Fibroblast of mammary gland (primary cell): ENCODE data around the gene MAP7D2.

Source experiments
- DNase-seq: peaks from one replicate; pipeline ENCODE4 v3.0.0-alpha.2; 2010; ENCODE audit warnings: low read depth
- H3K4me3 ChIP-seq: 2 replicates; pipeline ENCODE4 v1.5.1; 2011; ENCODE audit warnings: low read depth, mild to moderate bottlenecking, low read length, moderate library complexity; ENCODE audit not compliant: control insufficient read depth
- TF ChIP-seq, protein P1 (sequence below): conservative IDR thresholded peaks from 2 replicates; pipeline ENCODE4 v1.5.1; 2011; ENCODE audit warnings: low read depth, low read length, inconsistent platforms; ENCODE audit not compliant: control insufficient read depth, insufficient read depth

The MAP7D2 gene

DNA sequence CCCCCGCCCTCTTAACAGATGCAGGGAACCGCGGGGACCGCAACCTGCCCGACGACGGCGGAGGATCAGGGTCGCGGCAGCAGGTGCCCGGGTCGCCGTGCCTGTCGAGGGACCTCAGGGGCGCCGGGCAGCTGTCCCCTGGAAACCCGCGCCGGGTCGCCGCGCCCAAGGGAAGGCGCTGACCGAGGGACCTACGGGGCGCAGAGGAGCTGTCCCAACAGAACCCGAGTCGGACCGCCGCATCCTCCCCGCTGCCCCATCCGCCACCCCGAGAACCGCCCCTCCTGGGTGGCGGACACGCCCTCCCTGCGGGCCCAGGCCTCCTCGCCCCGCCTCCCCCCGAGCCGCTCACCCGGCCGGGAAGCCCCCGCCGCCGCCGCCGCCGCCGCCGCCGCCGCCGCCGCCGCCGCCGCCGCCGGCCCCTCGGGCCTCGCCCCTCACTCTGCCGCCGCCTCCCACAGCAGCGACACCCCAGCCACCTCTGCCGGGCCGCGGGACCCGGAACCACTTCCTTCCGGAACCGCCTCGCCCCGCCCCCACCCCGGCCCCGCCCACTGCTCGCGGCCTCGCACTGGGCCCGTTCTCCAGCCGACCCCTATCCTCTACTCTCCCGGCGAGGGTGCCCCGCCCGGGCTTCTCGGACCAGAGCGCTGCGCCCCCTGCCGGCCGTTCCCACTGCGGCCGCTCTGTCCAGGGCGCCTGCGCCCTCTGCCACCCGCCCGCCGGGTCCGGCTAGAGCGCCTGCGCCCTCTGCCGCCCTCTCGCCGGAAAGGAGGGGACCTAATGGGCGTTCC, 126.0 kb downstream of the MAP7D2 start, which contains the start of gene BCLAF3:
TSS of gene BCLAF3 (minus strand) at position 506 of the 794 bp plus-strand sequence. CDS start 20,797 bp downstream, outside the sequence.
- H3K4me3 ChIP-seq = peak within 1 kb of the TSS; percentile 57
- peak; percentile 78 for DNase-seq
- TF ChIP-seq, protein P1, sequence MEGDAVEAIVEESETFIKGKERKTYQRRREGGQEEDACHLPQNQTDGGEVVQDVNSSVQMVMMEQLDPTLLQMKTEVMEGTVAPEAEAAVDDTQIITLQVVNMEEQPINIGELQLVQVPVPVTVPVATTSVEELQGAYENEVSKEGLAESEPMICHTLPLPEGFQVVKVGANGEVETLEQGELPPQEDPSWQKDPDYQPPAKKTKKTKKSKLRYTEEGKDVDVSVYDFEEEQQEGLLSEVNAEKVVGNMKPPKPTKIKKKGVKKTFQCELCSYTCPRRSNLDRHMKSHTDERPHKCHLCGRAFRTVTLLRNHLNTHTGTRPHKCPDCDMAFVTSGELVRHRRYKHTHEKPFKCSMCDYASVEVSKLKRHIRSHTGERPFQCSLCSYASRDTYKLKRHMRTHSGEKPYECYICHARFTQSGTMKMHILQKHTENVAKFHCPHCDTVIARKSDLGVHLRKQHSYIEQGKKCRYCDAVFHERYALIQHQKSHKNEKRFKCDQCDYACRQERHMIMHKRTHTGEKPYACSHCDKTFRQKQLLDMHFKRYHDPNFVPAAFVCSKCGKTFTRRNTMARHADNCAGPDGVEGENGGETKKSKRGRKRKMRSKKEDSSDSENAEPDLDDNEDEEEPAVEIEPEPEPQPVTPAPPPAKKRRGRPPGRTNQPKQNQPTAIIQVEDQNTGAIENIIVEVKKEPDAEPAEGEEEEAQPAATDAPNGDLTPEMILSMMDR = no peak

DNA sequence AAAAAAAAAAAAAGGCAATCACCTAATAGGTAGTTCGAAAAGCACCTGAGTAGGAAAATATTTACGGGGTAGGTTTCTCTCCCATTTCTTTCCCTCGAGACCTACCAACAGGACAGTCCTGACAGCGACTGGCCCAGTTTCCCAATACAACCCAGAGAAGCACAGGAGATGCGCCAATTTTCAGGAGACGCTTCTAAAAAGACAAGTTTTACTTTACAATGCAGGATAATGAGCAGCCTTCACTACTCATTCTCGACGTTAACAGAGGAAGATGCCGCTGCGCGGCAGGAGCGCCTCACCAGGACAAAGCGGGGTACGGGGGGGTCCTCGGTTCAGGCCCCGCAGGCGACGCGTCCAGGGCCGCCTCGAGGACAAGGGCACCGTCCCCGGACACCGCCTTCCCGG, 126.6 kb downstream of the MAP7D2 start:
- TF ChIP-seq, protein P1 = no peak
- no peak for DNase-seq
- peak overlapping the region; percentile 57 for H3K4me3 ChIP-seq

DNA sequence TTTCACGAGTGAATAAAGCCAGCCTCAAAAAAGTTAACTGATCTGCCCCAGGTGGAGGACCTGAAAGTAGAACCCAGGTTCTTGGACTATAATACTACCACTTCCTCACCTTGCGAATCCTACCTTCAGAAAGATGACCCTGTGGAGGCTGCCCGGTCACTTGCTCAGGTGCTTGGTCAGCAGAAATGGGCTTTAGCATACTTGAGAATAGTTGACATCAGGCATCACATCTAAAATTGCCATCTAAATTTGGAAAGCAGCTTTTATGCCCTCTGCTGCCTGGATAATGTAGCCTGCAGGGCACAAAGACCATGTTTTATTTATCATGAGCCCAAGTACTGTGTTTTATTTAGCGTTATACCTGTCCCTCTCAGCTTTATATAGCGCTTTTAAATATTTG, 128.9 kb downstream of the MAP7D2 start:
- TF ChIP-seq, protein P1 = no peak
- no peak for DNase-seq
- H3K4me3 ChIP-seq = no peak overlapping the region

DNA sequence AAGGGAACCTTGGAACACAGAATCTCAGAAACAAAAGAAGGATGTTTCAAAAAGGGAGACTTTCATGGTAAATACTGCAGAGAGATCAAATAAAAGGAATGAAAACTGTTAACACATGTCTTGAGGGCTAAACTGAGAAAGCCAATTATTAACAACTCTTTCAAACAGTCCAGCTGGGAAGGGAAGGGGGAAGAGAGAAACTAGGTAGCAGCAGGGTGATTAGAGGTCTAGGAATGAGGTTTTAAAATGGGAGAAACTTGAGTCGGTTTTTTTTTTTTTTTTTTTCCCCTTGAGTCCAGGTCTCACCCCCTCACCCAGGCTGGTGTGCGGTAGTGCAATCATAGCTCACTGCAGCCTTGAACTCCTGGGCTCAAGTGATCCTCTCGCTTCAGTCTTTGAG, 130.2 kb downstream of the MAP7D2 start:
- TF ChIP-seq, protein P1 = no peak
- DNase-seq = no peak
- no peak overlapping the region for H3K4me3 ChIP-seq

DNA sequence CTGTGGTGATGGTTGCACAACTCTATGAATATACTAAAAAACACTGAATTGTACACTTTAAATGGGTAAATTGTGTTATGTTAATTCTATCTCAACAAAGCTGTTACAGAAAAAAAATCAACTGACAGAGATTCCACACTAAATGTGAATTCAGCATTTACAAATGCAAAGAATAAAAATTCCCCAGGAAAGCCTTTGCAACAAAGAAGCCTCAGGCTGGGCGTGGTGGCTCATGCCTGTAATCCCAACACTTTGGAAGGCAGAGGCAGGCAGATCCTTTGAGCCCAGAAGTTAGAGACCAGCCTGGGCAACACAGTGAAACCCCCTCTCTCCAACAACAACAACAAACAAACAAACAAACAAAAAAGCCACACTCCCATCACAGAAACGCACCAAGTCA, 134.8 kb downstream of the MAP7D2 start:
- no peak overlapping the region for H3K4me3 ChIP-seq
- no peak for DNase-seq
- TF ChIP-seq, protein P1 = no peak

DNA sequence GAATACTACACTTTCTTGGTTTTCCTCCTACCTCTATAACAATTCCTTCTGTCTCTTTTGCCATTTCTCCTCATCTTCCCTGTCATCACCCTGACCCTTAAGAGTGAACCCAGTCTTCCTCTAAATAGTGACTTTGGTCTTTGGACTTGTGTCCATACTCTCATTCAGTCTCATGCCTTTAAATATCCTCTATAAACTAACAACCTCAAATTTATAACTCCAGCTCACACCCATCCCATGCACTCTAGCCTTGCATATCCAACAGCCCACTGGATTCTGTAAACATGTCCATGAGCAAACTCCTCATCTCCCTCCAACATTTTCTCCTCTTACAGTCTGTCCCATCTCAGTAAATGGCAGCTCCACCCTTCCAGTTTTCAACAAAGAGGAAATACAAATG, 140.9 kb downstream of the MAP7D2 start:
- DNase-seq = no peak
- TF ChIP-seq, protein P1 = no peak
- no peak overlapping the region for H3K4me3 ChIP-seq
